Measurements from ENCODE around the gene MESP1.

DNA sequence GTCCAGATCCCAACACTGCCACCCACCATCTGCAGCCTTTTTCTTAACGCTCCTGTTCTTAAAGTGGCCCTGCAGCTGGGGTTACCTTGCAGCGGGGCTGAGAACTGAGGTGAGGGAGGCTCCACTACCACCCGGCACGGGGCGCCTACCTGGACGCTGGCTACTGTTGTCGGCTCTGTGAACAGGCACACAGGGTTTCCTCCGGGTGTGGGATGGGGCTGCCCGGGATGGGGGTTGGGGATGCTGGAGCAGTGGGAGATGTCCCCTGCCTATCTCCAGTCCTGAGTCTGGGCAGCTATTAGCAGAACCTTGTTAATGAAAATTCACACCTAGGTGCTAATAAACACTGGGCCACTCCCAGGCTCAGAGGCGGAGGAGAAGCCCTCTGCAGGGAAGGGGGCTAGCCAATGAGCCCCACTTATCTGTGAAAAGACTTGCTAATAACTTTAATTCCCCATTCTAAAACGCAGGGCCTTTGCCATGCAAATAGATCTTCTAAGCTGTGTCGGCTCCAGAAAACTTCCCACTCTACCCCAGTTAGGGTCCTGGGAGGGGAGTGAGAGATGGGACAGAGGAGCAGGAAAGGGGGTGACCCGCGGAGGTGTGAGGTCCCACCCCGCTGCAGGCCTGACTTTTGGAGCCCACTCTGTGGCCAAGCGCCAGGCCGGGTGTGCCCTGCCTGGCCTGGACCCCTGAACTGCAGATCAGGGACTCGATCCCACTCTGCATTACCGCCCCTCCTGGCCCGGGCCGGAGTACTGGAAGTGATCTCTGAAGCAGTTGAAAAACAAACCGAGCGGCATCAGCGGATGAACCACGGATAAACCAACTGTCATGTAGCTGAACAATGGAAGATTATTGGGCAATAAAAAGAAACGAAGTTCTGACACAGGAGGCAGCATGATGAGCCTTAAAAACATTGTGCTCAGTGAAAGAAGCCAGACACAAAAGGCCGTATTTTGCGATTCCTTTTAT lies 3.1 kb downstream of the MESP1 start:
- TF ChIP-seq EZH2 (optimal IDR thresholded peaks at IDR 0.05; ENCODE audit: low read depth, low read length), result no peak
- TF ChIP-seq, protein P1, sequence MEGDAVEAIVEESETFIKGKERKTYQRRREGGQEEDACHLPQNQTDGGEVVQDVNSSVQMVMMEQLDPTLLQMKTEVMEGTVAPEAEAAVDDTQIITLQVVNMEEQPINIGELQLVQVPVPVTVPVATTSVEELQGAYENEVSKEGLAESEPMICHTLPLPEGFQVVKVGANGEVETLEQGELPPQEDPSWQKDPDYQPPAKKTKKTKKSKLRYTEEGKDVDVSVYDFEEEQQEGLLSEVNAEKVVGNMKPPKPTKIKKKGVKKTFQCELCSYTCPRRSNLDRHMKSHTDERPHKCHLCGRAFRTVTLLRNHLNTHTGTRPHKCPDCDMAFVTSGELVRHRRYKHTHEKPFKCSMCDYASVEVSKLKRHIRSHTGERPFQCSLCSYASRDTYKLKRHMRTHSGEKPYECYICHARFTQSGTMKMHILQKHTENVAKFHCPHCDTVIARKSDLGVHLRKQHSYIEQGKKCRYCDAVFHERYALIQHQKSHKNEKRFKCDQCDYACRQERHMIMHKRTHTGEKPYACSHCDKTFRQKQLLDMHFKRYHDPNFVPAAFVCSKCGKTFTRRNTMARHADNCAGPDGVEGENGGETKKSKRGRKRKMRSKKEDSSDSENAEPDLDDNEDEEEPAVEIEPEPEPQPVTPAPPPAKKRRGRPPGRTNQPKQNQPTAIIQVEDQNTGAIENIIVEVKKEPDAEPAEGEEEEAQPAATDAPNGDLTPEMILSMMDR (IDR thresholded peaks at IDR 0.05; ENCODE audit: low read length), result no peak
- TF ChIP-seq EZH2phosphoT487 (IDR thresholded peaks at IDR 0.05; ENCODE audit: low read length), result no peak
